ENCODE measurements around the gene ATP2C2.
A peak's percentile ranks its signal among the peaks of the same experiment; 100 is the strongest.

Gene ATP2C2

GRCh38 chr16:84498859-84499620 is 130.7 kb downstream of the ATP2C2 start:
- DNase-seq (ENCODE audit: low read depth) = no peak

GRCh38 chr16:84499638-84500037 is 131.3 kb downstream of the ATP2C2 start:
- no peak for DNase-seq (ENCODE audit: low read depth)

GRCh38 chr16:84500531-84500930 is 132.2 kb downstream of the ATP2C2 start:
- DNase-seq (ENCODE audit: low read depth) = no peak

GRCh38 chr16:84501077-84501735 is 132.9 kb downstream of the ATP2C2 start:
- DNase-seq (ENCODE audit: low read depth) = no peak

- DNase-seq (ENCODE audit: low read depth) = no peak
Measured at GRCh38 chr16:84502075-84502474, 133.7 kb downstream of the ATP2C2 start.

- no peak for DNase-seq (ENCODE audit: low read depth)
Measured at GRCh38 chr16:84502581-84502980, 134.2 kb downstream of the ATP2C2 start.

- DNase-seq (ENCODE audit: low read depth) = no peak
Measured at GRCh38 chr16:84503751-84504395, 135.5 kb downstream of the ATP2C2 start.

GRCh38 chr16:84504420-84505248 is 136.3 kb downstream of the ATP2C2 start, which contains the start of gene MEAK7:
MEAK7 (minus strand) TSS chr16:84504659; CDS start chr16:84498086, 6,573 bp downstream.
- DNase-seq (ENCODE audit: low read depth) = peak; percentile 94

GRCh38 chr16:84505249-84506187 is 137.2 kb downstream of the ATP2C2 start:
- no peak for DNase-seq (ENCODE audit: low read depth)

GRCh38 chr16:84507011-84507982 is 139.0 kb downstream of the ATP2C2 start:
- DNase-seq (ENCODE audit: low read depth) = no peak

GRCh38 chr16:84508502-84508901 is 140.2 kb downstream of the ATP2C2 start:
- no peak for DNase-seq (ENCODE audit: low read depth)

GRCh38 chr16:84509032-84509950 is 141.0 kb downstream of the ATP2C2 start:
- no peak for DNase-seq (ENCODE audit: low read depth)

GRCh38 chr16:84511180-84511800 is 143.0 kb downstream of the ATP2C2 start:
- DNase-seq (ENCODE audit: low read depth) = peak; percentile 69

GRCh38 chr16:84511831-84512230 is 143.5 kb downstream of the ATP2C2 start:
- no peak for DNase-seq (ENCODE audit: low read depth)

GRCh38 chr16:84513123-84513522 is 144.8 kb downstream of the ATP2C2 start:
- DNase-seq (ENCODE audit: low read depth) = no peak

- no peak for DNase-seq (ENCODE audit: low read depth)
Measured at GRCh38 chr16:84513666-84514065, 145.3 kb downstream of the ATP2C2 start.
